NT2/D1 (cell line): ENCODE data around the gene NDUFAF4.
A peak's percentile ranks its signal among the peaks of the same experiment; 100 is the strongest.
"Not testable (repeated sequence)": the region's sequence is repeated elsewhere in the genome, so short reads cannot be mapped to it uniquely, and the experiment has no call there.

ENCODE experiments used
- DNase-seq: peaks from one replicate; pipeline ENCODE4 v3.0.0-alpha.2; 2011; ENCODE audit warnings: low read depth, low spot score
- H3K27me3 ChIP-seq: 2 replicates; pipeline ENCODE4 v1.6.0; 2011; ENCODE audit warnings: mild to moderate bottlenecking; ENCODE audit not compliant: insufficient read length, insufficient read depth
- H3K36me3 ChIP-seq: 2 replicates; pipeline ENCODE4 v1.6.1; 2011; ENCODE audit warnings: mild to moderate bottlenecking, low read length, mixed read lengths; ENCODE audit not compliant: insufficient read depth, insufficient read length
- H3K4me1 ChIP-seq: 2 replicates; pipeline ENCODE4 v1.5.1; 2011; ENCODE audit not compliant: insufficient read depth, insufficient read length
- H3K4me3 ChIP-seq: 2 replicates; pipeline ENCODE4 v1.5.1; 2011; ENCODE audit warnings: low read depth; ENCODE audit not compliant: insufficient read length
- H3K9ac ChIP-seq: 2 replicates; pipeline ENCODE4 v1.6.0; 2011; ENCODE audit warnings: low read depth; ENCODE audit not compliant: insufficient read length
- H3K9me3 ChIP-seq: 2 replicates; pipeline ENCODE4 v1.5.1; 2011; ENCODE audit warnings: mild to moderate bottlenecking, low read length; ENCODE audit not compliant: insufficient read depth
- SUZ12 ChIP-seq: IDR thresholded peaks from 2 replicates; pipeline ENCODE4 v1.6.1; 2011; ENCODE audit not compliant: insufficient read length, insufficient read depth; ENCODE audit errors: extremely low read depth
- YY1 ChIP-seq: IDR thresholded peaks from 2 replicates; pipeline ENCODE4 v1.6.1; 2011; ENCODE audit not compliant: insufficient read length, insufficient read depth
- ZNF274 ChIP-seq: IDR thresholded peaks from 2 replicates; pipeline ENCODE4 v1.6.1; 2011; ENCODE audit warnings: mild to moderate bottlenecking, low read depth, low read length

The NDUFAF4 gene

DNA sequence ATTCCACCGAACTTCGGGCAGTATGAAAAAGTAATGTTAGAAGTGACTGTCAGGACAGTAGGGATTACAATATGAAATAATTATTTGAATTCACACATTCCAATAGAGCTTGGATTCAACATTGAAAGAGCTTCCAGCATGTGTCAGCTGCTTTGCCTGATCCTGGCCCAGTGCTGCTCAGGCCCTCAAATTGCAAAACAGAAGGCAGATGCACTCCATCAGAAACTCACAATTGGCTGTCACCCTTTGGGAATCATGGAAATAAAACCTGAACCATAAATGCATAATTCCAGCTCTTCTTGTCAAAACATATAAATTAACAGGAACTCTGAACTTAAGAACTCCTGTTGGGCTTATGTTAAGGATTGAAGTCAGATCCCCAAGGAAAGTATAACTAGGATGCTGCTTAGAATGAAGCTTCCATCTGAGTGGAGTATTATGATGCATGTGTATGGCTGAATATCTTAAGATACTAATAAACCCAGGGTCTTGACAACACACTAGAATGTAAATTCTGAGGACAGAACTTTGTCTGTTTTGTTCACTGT is 1.8 kb upstream of the NDUFAF4 start:
- peaks cover 20% of the 10 kb centered on the region for H3K36me3 ChIP-seq
- no peak overlapping the region for H3K9ac ChIP-seq
- H3K27me3 ChIP-seq: no peaks in the 10 kb centered on the region
- no peak for TF ChIP-seq SUZ12
- TF ChIP-seq YY1: no peak
- TF ChIP-seq ZNF274: no peak
- DNase-seq: no peak
- no peaks in the 10 kb centered on the region for H3K9me3 ChIP-seq
- H3K4me1 ChIP-seq: no peaks in the 10 kb centered on the region
- H3K4me3 ChIP-seq: no peak overlapping the region

GRCh38 chr6:96899019-96899418 is 1.3 kb upstream of the NDUFAF4 start:
- Histone ChIP-seq H3K4me3 (no peak overlapping the region), H3K36me3 (peaks cover 25% of the 10 kb centered on the region), H3K4me1 (no peaks in the 10 kb centered on the region), H3K9me3 (no peaks in the 10 kb centered on the region), H3K9ac (no peak overlapping the region), H3K27me3 (no peaks in the 10 kb centered on the region)
- no peak for DNase-seq
- no peak for TF ChIP-seq YY1
- no peak for TF ChIP-seq ZNF274
- no peak for TF ChIP-seq SUZ12

GRCh38 chr6:96898241-96898851 is 655 bp upstream of the NDUFAF4 start:
- Histone ChIP-seq H3K4me1 (no peaks in the 10 kb centered on the region), H3K36me3 (peaks cover 32% of the 10 kb centered on the region), H3K9me3 (no peaks in the 10 kb centered on the region), H3K27me3 (no peaks in the 10 kb centered on the region), H3K9ac (peak overlapping the region; percentile 91), H3K4me3 (peak overlapping the region; percentile 77)
- TF ChIP-seq ZNF274 (no peak), YY1 (no peak), SUZ12 (no peak)
- DNase-seq: no peak

DNA sequence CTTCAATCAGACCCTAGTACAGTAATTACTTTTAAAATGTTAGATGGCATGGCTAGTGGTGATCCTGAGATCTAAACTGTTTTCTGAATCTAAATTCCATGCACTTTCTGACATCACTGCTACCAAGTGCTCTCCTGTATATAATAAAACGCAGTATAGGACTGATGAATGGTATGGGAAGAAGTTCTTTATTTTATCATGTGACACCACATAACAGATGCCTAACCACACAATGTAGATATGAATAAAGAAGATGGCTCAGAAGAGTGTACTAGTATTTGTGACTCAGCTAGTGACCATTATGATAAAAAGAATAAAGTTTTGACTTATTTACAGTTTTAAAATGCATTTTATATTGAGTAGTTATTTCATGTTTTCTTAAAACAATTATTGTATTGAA is 8.5 kb downstream of the NDUFAF4 start:
- no peaks in the 10 kb centered on the region for H3K9me3 ChIP-seq
- TF ChIP-seq YY1: no peak
- no peak for TF ChIP-seq SUZ12
- no peak for TF ChIP-seq ZNF274
- no peaks in the 10 kb centered on the region for H3K4me1 ChIP-seq
- no peak overlapping the region for H3K4me3 ChIP-seq
- no peak overlapping the region for H3K9ac ChIP-seq
- H3K36me3 ChIP-seq: peaks cover 38% of the 10 kb centered on the region
- no peak for DNase-seq
- no peaks in the 10 kb centered on the region for H3K27me3 ChIP-seq

- Histone ChIP-seq H3K4me3 (no peak overlapping the region), H3K36me3 (peaks cover 34% of the 10 kb centered on the region), H3K9me3 (no peaks in the 10 kb centered on the region), H3K9ac (no peak overlapping the region), H3K4me1 (no peaks in the 10 kb centered on the region), H3K27me3 (no peaks in the 10 kb centered on the region)
- no peak for DNase-seq
- TF ChIP-seq SUZ12 (no peak), YY1 (no peak), ZNF274 (no peak)
These were observed 8.9 kb downstream of the NDUFAF4 start for GRCh38 chr6:96888745-96889144.

GRCh38 chr6:96886519-96886918 is 11.2 kb downstream of the NDUFAF4 start:
- Histone ChIP-seq H3K4me1 (no peaks in the 10 kb centered on the region), H3K36me3 (peaks cover 12% of the 10 kb centered on the region), H3K9ac (no peak overlapping the region), H3K27me3 (no peaks in the 10 kb centered on the region), H3K4me3 (no peak overlapping the region), H3K9me3 (no peaks in the 10 kb centered on the region)
- TF ChIP-seq SUZ12 (no peak), ZNF274 (no peak), YY1 (no peak)
- no peak for DNase-seq

GRCh38 chr6:96885187-96885631 is 12.5 kb downstream of the NDUFAF4 start:
- not testable (repeated sequence) for DNase-seq

More at GRCh38 chr6:96885187-96885631, 12.5 kb downstream of the NDUFAF4 start:
- not testable (repeated sequence) for H3K4me1 ChIP-seq, H3K27me3 ChIP-seq, H3K9ac ChIP-seq, H3K36me3 ChIP-seq, H3K4me3 ChIP-seq, H3K9me3 ChIP-seq
